A673 (cell line): ENCODE results near the gene EIF2S1.

Experiments
- EZH2 ChIP-seq: fragments of 200-600 bp; sonication (generic); IDR thresholded peaks from 2 replicates; pipeline ENCODE4 v1.6.1; 2017; ENCODE audit warnings: borderline replicate concordance, low read depth, mild to moderate bottlenecking, mixed read lengths, antibody characterized with exemption, low read length; ENCODE audit not compliant: poor library complexity, severe bottlenecking
- TF ChIP-seq, protein P1 (sequence below): fragments of 300-800, 200-600 bp; sonication (generic); conservative IDR thresholded peaks from 2 replicates; pipeline ENCODE4 v1.5.1; 2017; ENCODE audit warnings: low read depth, mild to moderate bottlenecking, antibody characterized with exemption, low read length, moderate library complexity, mixed read lengths

DNA sequence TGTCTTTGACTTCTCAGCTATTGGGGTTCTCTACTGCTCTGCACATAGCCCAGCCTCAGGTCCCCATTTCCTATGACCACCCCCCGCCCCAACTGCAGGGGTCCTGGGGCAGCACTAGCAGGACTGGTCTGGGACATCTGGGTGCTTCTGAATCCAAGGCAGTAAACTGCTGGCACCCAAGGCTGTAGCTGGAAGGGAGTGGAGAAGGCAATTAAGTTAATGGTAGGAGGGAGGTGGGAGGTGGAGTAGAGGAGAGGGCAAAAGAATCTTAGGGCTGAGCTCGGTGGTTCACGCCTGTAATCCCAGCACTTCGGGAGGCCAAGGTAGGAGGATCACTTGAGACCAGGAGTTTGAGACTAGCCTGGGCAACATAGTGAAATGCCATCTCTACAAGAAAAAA lies 40.3 kb downstream of the EIF2S1 start:
- TF ChIP-seq, protein P1, sequence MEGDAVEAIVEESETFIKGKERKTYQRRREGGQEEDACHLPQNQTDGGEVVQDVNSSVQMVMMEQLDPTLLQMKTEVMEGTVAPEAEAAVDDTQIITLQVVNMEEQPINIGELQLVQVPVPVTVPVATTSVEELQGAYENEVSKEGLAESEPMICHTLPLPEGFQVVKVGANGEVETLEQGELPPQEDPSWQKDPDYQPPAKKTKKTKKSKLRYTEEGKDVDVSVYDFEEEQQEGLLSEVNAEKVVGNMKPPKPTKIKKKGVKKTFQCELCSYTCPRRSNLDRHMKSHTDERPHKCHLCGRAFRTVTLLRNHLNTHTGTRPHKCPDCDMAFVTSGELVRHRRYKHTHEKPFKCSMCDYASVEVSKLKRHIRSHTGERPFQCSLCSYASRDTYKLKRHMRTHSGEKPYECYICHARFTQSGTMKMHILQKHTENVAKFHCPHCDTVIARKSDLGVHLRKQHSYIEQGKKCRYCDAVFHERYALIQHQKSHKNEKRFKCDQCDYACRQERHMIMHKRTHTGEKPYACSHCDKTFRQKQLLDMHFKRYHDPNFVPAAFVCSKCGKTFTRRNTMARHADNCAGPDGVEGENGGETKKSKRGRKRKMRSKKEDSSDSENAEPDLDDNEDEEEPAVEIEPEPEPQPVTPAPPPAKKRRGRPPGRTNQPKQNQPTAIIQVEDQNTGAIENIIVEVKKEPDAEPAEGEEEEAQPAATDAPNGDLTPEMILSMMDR = no peak
- no peak for TF ChIP-seq EZH2
